Activated T-helper 2 cell treated with anti-CD3 and anti-CD28 coated beads, Interferon-gamma antibody, Interleukin-2, Interleukin-4, amounts not matched to agents 10 μg/mL and 5 μg/mL and 100 μg/mL, durations not matched to agents 14 hours and 24 hours and 36 hours (primary cell): ENCODE measurements around the gene CES2. TPM values are rescaled to one million over a fixed set of nuclear protein-coding genes. Genes with fewer than 3 reads are reported as not detected.
"Not testable (repeated sequence)": the region's sequence is repeated elsewhere in the genome, so short reads cannot be mapped to it uniquely, and the experiment has no call there.

Experiments
- DNase-seq: peaks from one replicate; pipeline ENCODE4 v3.0.0; 2021; ENCODE audit warnings: low spot score
- H3K27ac Mint-ChIP-seq: one replicate; pipeline ENCODE4 v1.8.0; 2021; ENCODE audit warnings: mixed read lengths
- H3K27me3 Mint-ChIP-seq: one replicate; pipeline ENCODE4 v1.8.0; 2021; ENCODE audit warnings: low read depth, mixed read lengths
- H3K36me3 Mint-ChIP-seq: one replicate; pipeline ENCODE4 v1.8.0; 2021; ENCODE audit warnings: low read depth, mixed read lengths
- H3K4me1 Mint-ChIP-seq: one replicate; pipeline ENCODE4 v1.8.0; 2021; ENCODE audit warnings: low read depth, mixed read lengths
- H3K4me3 Mint-ChIP-seq: one replicate; pipeline ENCODE4 v1.8.0; 2021; ENCODE audit warnings: low read depth, mild to moderate bottlenecking, moderate library complexity, mixed read lengths
- H3K9me3 Mint-ChIP-seq: one replicate; pipeline ENCODE4 v1.8.0; 2021; ENCODE audit warnings: mixed read lengths
- intact Hi-C: fragments of 100-400 bp; cut with micrococcal nuclease; formaldehyde crosslinking; loops from one replicate; pipeline ENCODE4 v1.15.1; 2023
- total RNA-seq: library from RNA; stranded (reverse); gene quantifications from 2 replicates; pipeline ENCODE4 v1.2.3, GENCODE V29; 2022

CES2 gene
- total RNA-seq, 1 donor from 2014 or later = 35.3 TPM

GRCh38 chr16:66974932-66975246 is 39.6 kb downstream of the CES2 start:
- not testable (repeated sequence) for H3K9me3 Mint-ChIP-seq, DNase-seq, H3K27me3 Mint-ChIP-seq, H3K36me3 Mint-ChIP-seq
- intact Hi-C loops = loop anchor here (5.0 kb wide), 1 partner anchor 197 kb away; the partner anchor contains the start of gene NOL3
- Mint-ChIP-seq H3K4me1 (peaks cover 38% of the 10 kb centered on the region), H3K4me3 (peak overlapping the region; percentile 74), H3K27ac (peak overlapping the region; percentile 61)

DNA sequence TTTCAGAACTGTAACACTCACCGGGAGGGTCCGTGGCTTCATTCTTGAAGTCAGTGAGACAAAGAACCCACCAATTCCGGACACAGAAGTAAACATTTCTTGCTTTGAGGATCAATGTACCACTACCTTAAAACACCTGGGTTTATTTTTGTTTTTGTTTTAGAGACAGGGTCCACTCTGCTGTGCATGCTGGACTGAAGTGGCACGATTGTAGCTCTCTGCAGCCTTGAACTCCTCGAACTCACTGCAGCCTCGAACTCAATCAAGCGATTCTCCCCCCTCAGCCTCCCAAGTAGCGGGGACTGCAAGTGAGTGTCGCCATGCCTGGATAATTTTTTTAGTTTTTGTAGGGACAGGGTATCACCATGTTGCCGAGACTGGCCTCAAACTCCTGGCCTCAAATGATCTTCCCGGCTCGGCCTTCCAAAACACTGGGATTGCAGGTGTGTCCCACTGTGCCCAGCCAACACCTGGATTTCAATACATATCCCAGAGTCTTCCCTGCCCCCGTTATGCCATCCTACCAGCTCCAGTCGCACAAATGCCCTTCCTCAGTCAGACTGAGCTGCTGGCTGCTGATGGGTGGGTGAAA is 40.1 kb downstream of the CES2 start:
- H3K27ac Mint-ChIP-seq = peak overlapping the region; percentile 65
- H3K4me1 Mint-ChIP-seq = peaks cover 38% of the 10 kb centered on the region
- H3K36me3 Mint-ChIP-seq = peaks cover 9% of the 10 kb centered on the region
- intact Hi-C loops = loop anchor here (5.0 kb wide), 1 partner anchor 197 kb away; the partner anchor contains the start of gene NOL3
- no peaks in the 10 kb centered on the region for H3K27me3 Mint-ChIP-seq
- no peak for DNase-seq
- no peaks in the 10 kb centered on the region for H3K9me3 Mint-ChIP-seq
- H3K4me3 Mint-ChIP-seq = peak overlapping the region; percentile 74

- peaks cover 43% of the 10 kb centered on the region for H3K4me1 Mint-ChIP-seq
- H3K27me3 Mint-ChIP-seq = no peaks in the 10 kb centered on the region
- no peak overlapping the region for H3K4me3 Mint-ChIP-seq
- no peaks in the 10 kb centered on the region for H3K9me3 Mint-ChIP-seq
- no peak for DNase-seq
- peak overlapping the region; percentile 62 for H3K27ac Mint-ChIP-seq
- intact Hi-C loops = loop anchor here (1.0 to 5.0 kb wide), 3 partner anchors 39 to 196 kb away; partner anchors contain the start of gene NOL3
- H3K36me3 Mint-ChIP-seq = peaks cover 13% of the 10 kb centered on the region
Observed at GRCh38 chr16:66976746-66977145, 41.4 kb downstream of the CES2 start.

DNA sequence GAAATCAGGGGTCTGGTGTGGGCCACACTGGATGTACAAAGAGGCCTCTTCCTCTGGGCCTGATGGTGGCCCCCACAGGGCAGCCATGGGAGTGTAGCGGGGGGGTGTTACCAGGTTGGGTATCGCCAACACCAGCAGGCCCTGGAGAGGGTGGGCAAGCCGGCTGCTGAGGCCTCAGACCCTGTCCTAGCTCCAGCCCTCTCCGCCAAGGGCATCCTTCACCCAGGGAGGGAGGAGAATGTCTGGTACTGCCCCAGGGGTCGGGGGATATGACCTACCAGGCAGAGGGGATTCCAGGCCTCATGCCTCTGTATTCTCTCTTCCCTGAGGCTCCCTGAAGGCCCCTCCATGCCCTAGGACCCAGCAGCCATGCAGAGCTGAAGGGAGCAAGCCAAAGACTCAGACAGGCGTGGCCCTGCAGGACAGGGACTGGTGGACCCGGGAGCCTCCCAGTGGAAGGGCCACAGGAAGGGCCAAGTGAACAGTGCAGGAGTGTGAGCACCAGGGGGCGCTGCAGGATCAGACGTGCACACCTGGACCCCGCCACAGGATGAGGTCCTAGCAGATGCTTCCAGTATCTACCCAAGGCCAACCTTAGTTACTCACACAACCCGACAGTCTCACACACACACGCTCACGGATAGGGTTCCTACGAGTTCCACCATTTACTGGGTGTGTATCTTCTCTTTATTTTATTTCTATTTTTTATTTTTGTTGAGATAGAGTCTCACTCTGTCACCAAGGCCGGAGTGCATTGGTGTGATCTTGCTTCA is 42.2 kb downstream of the CES2 start:
- Mint-ChIP-seq H3K9me3 (no peaks in the 10 kb centered on the region), H3K36me3 (peaks cover 17% of the 10 kb centered on the region), H3K27ac (peak overlapping the region; percentile 68), H3K27me3 (no peaks in the 10 kb centered on the region), H3K4me1 (peaks cover 50% of the 10 kb centered on the region), H3K4me3 (no peak overlapping the region)
- DNase-seq = peak; percentile 83
- intact Hi-C loops = loop anchor here (1.0 to 5.0 kb wide), 3 partner anchors 38 to 195 kb away; partner anchors contain the start of gene NOL3

- no peak for DNase-seq
- Mint-ChIP-seq H3K9me3 (no peaks in the 10 kb centered on the region), H3K27ac (peak overlapping the region; percentile 52), H3K27me3 (no peaks in the 10 kb centered on the region), H3K4me3 (no peak overlapping the region), H3K4me1 (peaks cover 59% of the 10 kb centered on the region), H3K36me3 (peaks cover 24% of the 10 kb centered on the region)
- intact Hi-C loops = loop anchor here (5.0 kb wide), 1 partner anchor 193 kb away; the partner anchor contains the start of gene NOL3
Observed at GRCh38 chr16:66979011-66979717, 43.8 kb downstream of the CES2 start.

DNA sequence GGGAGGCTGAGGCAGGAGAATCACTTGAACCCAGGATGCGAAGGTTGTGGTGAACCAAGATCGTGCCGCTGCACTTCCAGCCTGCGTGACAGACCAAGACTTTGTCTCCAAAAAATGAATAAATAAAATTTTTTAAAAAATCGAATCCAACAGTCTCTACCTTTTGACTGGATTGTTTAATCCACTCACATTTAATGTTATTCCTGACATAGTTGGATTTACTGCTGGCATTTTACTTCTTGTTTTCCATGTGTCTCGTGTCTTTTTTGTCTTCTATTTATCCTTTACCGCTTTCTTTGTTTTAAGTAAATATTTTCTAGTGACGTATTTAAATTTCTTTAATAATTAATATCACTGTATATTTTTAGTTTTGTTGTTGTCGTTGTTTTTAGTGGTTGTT is 47.7 kb downstream of the CES2 start:
- H3K4me3 Mint-ChIP-seq = no peak overlapping the region
- H3K4me1 Mint-ChIP-seq = peaks cover 62% of the 10 kb centered on the region
- intact Hi-C loops = loop anchor here (5.0 to 10.0 kb wide), 2 partner anchors 262 to 329 kb away; partner anchors contain the start of genes FHOD1 and SLC9A5
- H3K27me3 Mint-ChIP-seq = no peaks in the 10 kb centered on the region
- peak overlapping the region; percentile 99 for H3K27ac Mint-ChIP-seq
- peaks cover 24% of the 10 kb centered on the region for H3K36me3 Mint-ChIP-seq
- no peak for DNase-seq
- H3K9me3 Mint-ChIP-seq = no peaks in the 10 kb centered on the region

- intact Hi-C loops = loop anchor here (1.0 to 10.0 kb wide), 7 partner anchors 16 to 327 kb away; partner anchors contain the start of genes CBFB, FBXL8, FHOD1 and SLC9A5
- Mint-ChIP-seq H3K27me3 (no peaks in the 10 kb centered on the region), H3K36me3 (peaks cover 24% of the 10 kb centered on the region), H3K4me3 (no peak overlapping the region), H3K4me1 (peaks cover 56% of the 10 kb centered on the region), H3K27ac (peak overlapping the region; percentile 99), H3K9me3 (no peaks in the 10 kb centered on the region)
- peak; percentile 38 for DNase-seq
Observed at GRCh38 chr16:66984892-66985311, 49.6 kb downstream of the CES2 start.

- intact Hi-C loops = loop anchor here (10.0 kb wide), 1 partner anchor 258 kb away; the partner anchor contains the start of genes FHOD1 and SLC9A5
- Mint-ChIP-seq H3K36me3 (peaks cover 21% of the 10 kb centered on the region), H3K4me3 (peak overlapping the region; percentile 63), H3K27me3 (no peaks in the 10 kb centered on the region), H3K27ac (peak overlapping the region; percentile 87), H3K9me3 (no peaks in the 10 kb centered on the region), H3K4me1 (peaks cover 48% of the 10 kb centered on the region)
- DNase-seq = no peak
Observed at GRCh38 chr16:66986559-66986958, 51.2 kb downstream of the CES2 start.

- DNase-seq = no peak
- H3K9me3 Mint-ChIP-seq = no peaks in the 10 kb centered on the region
- H3K27ac Mint-ChIP-seq = peak within 1 kb of the TSS; percentile 88
- H3K4me3 Mint-ChIP-seq = peak within 1 kb of the TSS; percentile 61
- H3K36me3 Mint-ChIP-seq = peaks cover 15% of the 10 kb centered on the region
- H3K4me1 Mint-ChIP-seq = peaks cover 40% of the 10 kb centered on the region
- intact Hi-C loops = loop anchor here (10.0 kb wide), 1 partner anchor 257 kb away; the partner anchor contains the start of genes FHOD1 and SLC9A5
- H3K27me3 Mint-ChIP-seq = no peaks in the 10 kb centered on the region
Observed at GRCh38 chr16:66988197-66988788, 53.0 kb downstream of the CES2 start, which contains the start of gene CES4A. Gene CES4A, plus strand, starts transcription at chr16:66988589. Its CDS starts 184 bp downstream, at chr16:66988773.

- no peak overlapping the region for H3K4me3 Mint-ChIP-seq
- intact Hi-C loops = no loop called here
- peaks cover 3% of the 10 kb centered on the region for H3K36me3 Mint-ChIP-seq
- H3K27me3 Mint-ChIP-seq = no peaks in the 10 kb centered on the region
- H3K4me1 Mint-ChIP-seq = peaks cover 16% of the 10 kb centered on the region
- no peak overlapping the region for H3K27ac Mint-ChIP-seq
- H3K9me3 Mint-ChIP-seq = no peaks in the 10 kb centered on the region
- DNase-seq = no peak
Observed at GRCh38 chr16:66991545-66992077, 56.3 kb downstream of the CES2 start.

- H3K27me3 Mint-ChIP-seq, intact Hi-C loops, H3K4me3 Mint-ChIP-seq, DNase-seq, H3K9me3 Mint-ChIP-seq, H3K4me1 Mint-ChIP-seq, H3K27ac Mint-ChIP-seq, H3K36me3 Mint-ChIP-seq: not testable (repeated sequence)
Observed at GRCh38 chr16:66993558-66993957, 58.2 kb downstream of the CES2 start.
